ENCODE data around the gene KRTAP5-3. TPM values are rescaled to one million over a fixed set of nuclear protein-coding genes. Genes with fewer than 3 reads are reported as not detected.
"Not testable (repeated sequence)": the region's sequence is repeated elsewhere in the genome, so short reads cannot be mapped to it uniquely, and the experiment has no call there.

Gene KRTAP5-3
- total RNA-seq, 4 donors from 2014 or later, result not detected

DNA sequence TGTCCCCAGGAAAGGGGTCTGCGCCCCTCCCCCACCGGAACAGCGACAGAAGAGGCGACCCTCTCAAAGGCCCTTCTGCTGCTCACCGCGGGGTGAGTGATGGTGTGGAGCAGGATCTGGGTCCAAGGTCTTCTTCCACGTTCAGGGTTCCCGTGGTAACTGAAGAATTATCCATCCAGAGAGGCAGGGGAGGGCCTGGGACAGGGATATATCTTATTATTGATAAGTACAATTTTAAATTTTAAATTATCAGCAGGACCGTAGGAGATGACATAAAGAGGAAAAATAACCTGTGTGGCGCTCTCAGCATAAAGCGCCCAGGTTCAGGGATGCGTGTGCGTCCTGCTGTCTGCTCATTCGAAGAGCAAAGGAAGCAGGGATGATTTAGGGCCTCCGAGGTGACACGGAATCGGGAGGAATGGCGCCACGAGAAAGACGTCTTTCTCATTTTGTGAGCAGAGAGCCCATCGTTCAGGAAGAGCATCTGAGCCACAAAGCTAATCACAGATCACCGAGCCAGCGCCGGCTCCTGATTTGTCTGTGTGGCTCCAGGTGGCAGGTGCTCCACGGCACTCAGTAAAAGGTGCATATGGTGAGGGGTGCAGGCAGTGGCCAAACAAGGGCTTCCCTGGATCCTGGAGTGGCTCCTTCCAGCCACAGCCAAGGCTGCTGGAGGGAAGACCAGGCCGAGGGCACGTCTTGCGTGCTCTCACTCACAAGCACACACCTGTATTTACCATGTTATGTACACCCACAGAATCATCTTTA, 40.6 kb upstream of the KRTAP5-3 start:
- TF ChIP-seq POLR2A (IDR thresholded peaks at IDR 0.05), result no peak
- TF ChIP-seq, protein P1, sequence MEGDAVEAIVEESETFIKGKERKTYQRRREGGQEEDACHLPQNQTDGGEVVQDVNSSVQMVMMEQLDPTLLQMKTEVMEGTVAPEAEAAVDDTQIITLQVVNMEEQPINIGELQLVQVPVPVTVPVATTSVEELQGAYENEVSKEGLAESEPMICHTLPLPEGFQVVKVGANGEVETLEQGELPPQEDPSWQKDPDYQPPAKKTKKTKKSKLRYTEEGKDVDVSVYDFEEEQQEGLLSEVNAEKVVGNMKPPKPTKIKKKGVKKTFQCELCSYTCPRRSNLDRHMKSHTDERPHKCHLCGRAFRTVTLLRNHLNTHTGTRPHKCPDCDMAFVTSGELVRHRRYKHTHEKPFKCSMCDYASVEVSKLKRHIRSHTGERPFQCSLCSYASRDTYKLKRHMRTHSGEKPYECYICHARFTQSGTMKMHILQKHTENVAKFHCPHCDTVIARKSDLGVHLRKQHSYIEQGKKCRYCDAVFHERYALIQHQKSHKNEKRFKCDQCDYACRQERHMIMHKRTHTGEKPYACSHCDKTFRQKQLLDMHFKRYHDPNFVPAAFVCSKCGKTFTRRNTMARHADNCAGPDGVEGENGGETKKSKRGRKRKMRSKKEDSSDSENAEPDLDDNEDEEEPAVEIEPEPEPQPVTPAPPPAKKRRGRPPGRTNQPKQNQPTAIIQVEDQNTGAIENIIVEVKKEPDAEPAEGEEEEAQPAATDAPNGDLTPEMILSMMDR (IDR thresholded peaks at IDR 0.05), result no peak
- DNase-seq, result no peak
- Histone ChIP-seq H3K27me3 (no peaks in the 10 kb centered on the region), H3K4me1 (no peaks in the 10 kb centered on the region), H3K4me3 (replicated peaks in 1 of 3) (no peak overlapping the region), H3K9me3 (no peaks in the 10 kb centered on the region), H3K36me3 (no peaks in the 10 kb centered on the region), H3K27ac (no peak overlapping the region)
- intact Hi-C loops (cut with DNase I), result no loop called here
- WGBS, 2 donors, result 86 to 87% methylated on average over 27 to 28 of the region's 28 CpGs

DNA sequence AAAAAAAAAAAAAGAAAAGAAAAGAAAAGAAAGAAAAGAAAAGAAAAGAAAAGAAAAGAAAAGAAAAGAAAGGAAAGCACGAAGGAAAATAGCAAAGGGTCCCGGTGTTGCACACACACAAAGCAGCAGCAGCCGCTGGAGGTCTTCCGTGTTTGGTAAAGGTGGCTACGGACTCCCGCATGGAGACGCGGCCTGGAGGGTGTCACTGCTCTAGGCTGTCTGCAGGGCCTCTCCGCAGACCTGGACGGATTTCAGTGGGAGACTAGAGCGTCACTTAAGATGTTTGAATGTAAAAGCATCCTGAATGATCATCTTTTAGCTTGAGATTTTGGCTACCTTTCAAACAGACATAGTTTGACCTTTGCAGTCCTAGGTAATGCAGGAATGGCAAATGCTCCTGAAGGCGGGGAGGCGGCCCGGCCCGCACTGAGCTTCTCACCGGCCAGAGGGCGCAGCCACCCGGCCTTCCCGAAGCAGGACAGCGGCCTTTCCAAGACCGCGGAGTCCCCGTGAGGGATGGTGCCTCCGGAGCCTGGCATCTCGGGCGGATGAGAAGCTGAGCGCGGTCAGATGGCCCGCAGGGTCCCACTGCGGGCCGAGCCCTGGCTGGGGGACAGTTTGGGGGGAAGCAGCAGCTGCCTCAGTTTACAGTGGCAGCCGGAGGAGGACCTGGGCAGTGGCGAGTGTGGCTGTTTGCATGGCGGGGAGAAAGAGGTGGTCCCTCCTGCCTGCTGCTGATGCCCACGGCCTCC, 39.8 kb upstream of the KRTAP5-3 start:
- Histone ChIP-seq H3K4me3 (replicated peaks in 1 of 3) (no peak overlapping the region), H3K36me3 (no peaks in the 10 kb centered on the region), H3K27ac (no peak overlapping the region), H3K27me3 (no peaks in the 10 kb centered on the region), H3K4me1 (no peaks in the 10 kb centered on the region), H3K9me3 (no peaks in the 10 kb centered on the region)
- no peak for DNase-seq
- TF ChIP-seq, protein P1 (IDR thresholded peaks at IDR 0.05), result no peak
- no peak for TF ChIP-seq POLR2A (IDR thresholded peaks at IDR 0.05)
- WGBS, 2 donors, result 91 to 93% methylated on average over 28 to 35 of the region's 35 CpGs
- intact Hi-C loops (cut with DNase I), result no loop called here

DNA sequence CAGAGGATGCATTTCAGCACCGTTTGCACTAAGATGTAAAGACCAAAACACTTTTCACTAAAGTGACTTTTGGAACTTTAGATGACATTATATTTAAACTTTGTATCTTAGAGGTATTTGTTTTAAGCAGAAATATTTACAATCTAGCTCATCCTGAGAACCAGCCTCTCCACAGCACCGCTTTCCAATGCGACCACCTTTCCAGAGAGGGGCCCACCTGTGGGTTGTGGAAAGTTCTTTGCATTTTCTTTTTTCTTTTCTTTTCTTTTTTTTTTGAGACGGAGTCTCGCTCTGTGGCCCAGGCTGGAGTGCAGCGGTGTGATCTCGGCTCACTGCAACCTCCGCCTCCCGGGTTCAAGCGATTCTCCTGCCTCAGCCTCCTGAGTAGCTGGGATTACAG, 38.3 kb upstream of the KRTAP5-3 start:
- H3K4me1 ChIP-seq; H3K27ac ChIP-seq; H3K27me3 ChIP-seq; DNase-seq; intact Hi-C loops (cut with DNase I); H3K9me3 ChIP-seq; H3K36me3 ChIP-seq; H3K4me3 ChIP-seq (replicated peaks in 1 of 3): not testable (repeated sequence)
- 87 to 88% methylated on average over 10 of the region's 10 CpGs for WGBS, 2 donors

DNA sequence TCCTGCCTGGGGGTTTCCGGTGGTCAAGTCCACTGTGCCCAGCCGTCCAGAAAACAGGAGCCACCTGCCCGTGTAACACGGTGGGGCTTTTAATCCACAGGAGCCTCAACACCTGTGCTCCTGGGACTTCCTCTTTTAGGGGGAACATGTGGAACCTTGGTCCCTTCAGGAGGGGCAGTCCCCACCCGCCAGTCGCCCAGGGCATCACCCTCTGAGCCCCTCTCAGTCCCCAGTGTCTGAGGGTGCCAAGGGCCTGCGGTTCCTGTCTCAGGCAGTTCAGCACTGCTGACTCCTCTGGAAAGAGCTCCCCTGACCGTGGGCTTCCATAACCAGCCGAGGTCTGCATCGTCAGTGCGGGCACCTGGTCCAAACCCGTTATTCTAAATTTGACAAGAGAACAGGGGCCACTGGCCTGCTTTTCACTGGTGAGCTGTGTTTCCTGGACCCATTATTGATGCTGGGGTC, 37.1 kb upstream of the KRTAP5-3 start:
- H3K27me3 ChIP-seq, result no peaks in the 10 kb centered on the region
- TF ChIP-seq POLR2A (IDR thresholded peaks at IDR 0.05), result no peak
- TF ChIP-seq, protein P1 (IDR thresholded peaks at IDR 0.05), result no peak
- intact Hi-C loops (cut with DNase I), result no loop called here

DNA sequence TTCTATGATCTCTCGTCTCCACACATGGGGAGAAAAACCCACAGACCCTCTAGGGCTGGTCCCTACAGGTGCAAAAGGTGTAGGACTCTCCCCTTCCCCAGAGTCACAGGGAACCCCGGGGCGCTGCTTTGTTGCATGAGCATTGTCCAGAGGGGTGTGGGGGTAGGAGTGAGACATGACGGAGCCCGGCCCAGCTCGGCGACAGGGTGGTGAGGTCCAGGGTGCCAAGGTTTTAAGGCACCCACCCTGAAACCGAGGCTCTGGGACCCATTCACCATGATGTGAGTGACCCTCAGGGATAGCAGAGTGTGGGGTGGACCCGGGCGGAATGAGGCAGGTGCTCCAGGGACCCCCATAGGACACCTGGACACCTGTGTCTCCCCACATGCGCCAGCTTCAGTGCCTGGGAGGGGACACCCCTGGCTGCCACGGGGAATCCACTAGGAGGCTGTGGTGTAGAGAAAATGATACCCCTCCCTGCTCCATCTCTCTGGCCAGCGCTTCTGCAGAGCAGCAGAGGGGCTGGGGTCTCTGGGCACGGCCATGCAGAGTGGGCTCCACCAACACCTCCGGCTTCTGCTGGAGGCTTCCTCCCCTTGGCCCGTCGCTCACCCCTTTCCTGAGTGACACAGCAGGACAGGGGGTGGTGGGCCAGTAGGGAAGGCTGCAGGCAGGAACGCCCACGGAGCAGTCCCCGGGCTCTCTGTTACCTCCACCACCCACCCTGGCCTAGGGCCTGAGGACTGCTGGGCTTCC, 36.5 kb upstream of the KRTAP5-3 start:
- TF ChIP-seq POLR2A (IDR thresholded peaks at IDR 0.05), result no peak
- TF ChIP-seq, protein P1 (IDR thresholded peaks at IDR 0.05), result no peak
- WGBS, 2 donors, result 84 to 85% methylated on average over 19 to 20 of the region's 20 CpGs
- H3K36me3 ChIP-seq, result no peaks in the 10 kb centered on the region
- H3K4me1 ChIP-seq, result no peaks in the 10 kb centered on the region
- H3K9me3 ChIP-seq, result no peaks in the 10 kb centered on the region
- no peak overlapping the region for H3K4me3 ChIP-seq (replicated peaks in 1 of 3)
- no peaks in the 10 kb centered on the region for H3K27me3 ChIP-seq
- intact Hi-C loops (cut with DNase I), result no loop called here
- DNase-seq, result no peak
- no peak overlapping the region for H3K27ac ChIP-seq

More for the DNA sequence above, 37.1 kb upstream of the KRTAP5-3 start:
- Histone ChIP-seq H3K9me3 (no peaks in the 10 kb centered on the region), H3K36me3 (no peaks in the 10 kb centered on the region), H3K4me3 (replicated peaks in 1 of 3) (no peak overlapping the region), H3K27ac (no peak overlapping the region), H3K4me1 (no peaks in the 10 kb centered on the region)
- DNase-seq, result no peak
- WGBS, 2 donors, result 70 to 87% methylated on average over 12 of the region's 12 CpGs

Measured in thyroid gland (tissue), 4 donors.